Stimulated activated CD8-positive, alpha-beta memory T cell treated with anti-CD3 and anti-CD28 coated beads, Interleukin-12 subunit alpha, Interleukin-12 subunit beta, amount 100 ng/mL, for 24 hours (primary cell): ENCODE results near the gene SLC34A3.
A peak's percentile ranks its signal among the peaks of the same experiment; 100 is the strongest.

Experiments
- DNase-seq: peaks from one replicate; pipeline ENCODE4 v3.0.0-alpha.2; 2020; ENCODE audit errors: extremely low read depth

Gene SLC34A3

DNA sequence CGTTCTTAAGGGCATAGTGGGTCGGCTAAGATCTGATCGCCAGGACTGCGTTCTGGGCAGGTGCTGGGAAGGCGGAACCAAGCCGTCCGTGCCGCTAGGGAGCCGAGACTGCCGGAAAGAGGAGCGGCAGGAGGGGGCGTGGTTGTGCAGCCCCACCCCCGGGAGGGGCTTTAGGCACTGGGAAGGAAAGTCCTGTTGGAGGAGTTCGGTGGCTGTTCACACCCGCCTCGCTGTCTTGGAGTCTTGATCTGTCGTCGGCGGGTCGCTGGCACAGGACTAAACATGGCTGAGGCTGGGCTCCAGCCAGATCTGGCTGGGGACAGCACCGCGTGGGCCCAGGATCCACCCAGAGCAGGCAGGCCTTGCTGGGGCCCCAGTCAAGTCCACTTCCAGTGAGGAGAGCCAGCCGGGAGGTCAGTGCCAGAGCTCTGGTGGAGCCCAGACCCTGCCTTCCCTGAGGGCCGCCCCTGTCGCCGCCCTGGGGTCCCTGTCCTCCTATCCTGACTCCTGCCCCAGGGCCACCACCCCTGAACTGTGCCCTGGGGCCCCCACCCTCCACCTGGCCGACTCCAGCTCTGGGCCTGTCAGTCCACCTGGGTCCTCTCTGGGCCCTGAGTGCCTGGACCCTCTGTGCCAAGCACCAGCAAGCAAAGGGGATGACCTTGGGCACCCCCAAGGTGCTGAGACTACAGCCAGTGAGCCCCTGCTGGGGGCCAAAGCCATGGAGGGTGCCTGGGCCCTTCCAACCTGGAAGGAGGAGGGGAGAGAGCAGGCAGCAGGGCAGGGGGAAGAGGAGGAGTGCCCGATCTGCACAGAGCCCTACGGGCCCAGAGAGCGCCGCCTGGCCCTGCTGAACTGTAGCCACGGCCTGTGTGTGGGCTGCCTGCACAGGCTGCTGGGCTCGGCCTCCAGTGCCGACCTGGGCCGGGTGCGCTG, 13.2 kb upstream of the SLC34A3 start:
- no peak for DNase-seq

DNA sequence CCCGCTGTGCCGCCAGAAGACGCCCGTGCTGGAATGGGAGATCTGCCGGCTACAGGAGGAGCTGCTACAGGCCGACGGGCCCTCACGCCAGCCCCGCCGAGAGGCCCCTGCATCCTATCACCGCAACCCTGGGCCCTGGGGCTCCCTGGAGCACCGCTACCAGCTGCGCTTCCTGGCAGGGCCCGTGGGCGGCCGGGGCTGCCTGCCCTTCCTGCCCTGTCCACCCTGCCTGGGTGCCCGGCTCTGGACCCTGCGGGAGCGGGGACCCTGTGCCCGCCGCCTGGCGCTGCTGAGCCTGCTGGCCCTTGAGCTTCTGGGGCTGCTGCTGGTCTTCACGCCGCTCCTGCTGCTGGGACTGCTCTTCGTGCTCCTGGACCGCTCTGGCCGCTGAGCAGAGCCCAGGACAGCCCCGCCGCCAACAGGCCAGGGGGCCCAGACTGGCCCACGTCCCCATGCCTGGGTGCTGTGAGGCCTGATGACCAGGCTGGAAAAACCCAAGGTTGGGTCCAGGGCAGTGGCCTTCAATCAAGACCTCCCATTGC, 12.4 kb upstream of the SLC34A3 start:
- DNase-seq: no peak

DNA sequence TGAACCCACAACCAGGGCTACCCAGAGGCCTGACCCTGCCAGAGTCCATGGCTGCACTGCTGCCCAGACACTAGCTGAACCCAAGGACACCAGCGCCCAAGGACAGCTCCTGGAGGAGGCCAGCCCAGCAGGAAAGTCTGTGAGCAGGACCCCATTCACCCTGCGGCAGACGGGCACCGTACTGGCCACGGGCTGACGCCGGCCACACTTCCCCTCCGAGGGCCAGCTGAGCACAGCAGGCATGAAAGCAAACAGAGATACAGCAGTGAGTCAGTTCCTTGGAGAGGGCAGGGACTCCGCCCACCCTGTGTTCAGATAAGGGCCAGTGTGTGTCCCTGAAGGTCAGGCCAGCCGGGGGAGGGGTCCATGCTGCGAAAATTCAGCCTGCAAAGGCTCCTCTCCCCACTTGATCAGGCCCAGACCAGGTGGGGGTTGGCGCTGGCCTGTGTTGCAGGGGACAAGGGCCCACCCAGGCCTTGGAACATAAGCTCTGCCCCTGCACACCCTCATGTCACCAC, 11.9 kb upstream of the SLC34A3 start:
- no peak for DNase-seq

DNA sequence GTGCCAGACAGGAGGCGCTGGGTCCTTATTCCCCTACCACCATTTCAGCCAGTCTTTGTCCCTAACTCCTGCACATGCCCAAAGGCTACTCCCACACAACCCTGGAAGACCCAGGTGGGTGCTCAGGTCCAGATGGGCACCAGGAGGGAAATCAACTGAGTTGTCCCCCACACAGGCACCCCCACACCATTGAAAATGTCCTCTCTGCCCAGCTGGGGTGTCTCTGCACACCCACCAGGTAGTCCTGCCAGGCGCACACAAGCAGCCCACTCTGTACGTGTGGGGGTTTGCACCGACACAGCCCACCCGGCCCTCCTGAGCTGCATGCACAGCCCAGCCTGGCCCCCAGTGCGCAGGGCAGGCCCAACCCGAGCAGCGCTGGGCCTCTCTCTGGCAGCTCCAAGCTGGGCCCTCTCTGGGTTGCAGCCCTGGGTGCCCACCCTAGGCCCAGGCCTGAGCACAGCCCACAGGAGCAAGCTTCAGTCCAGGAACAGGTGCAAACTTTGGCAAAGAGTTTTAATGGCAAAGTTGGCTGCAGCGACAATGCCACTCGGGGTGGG, 10.9 kb upstream of the SLC34A3 start:
- DNase-seq: no peak

DNA sequence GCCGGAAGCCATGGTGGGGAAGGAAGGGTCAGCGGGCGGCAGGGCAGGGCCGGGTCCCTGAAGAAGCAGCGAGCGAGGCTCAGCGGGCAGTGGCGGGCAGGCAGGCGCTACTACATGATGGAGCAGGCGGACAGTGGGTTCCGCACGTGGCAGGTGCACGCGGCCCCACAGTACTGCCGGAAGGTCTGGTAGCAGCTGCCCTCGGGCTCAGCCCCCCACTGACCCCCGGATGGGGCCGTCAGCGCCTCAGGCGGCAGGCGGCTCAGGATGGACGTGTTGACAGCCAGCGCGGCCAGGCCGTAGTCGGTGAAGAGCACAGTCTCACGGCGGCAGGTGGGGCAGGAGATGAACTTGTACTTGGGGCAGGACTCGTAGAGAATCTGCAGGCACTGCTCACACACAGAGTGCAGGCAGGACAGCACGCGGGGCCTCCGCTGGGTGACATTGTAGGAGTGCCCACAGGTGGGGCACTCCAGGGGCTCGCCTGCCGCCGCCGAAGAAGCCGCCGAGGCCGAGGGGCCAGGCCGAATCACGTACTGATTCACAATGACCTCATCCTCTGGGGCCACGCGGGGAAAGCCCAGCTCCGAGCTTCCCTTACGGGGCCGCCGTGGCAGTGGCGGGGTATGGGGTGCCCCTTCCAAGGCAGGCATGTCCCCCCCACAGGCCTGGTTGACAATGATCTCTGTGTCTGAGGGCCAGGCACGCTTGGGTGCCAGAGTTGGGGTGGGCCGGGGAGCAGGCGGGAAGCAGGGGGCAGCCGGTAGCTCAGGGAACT, 10.2 kb upstream of the SLC34A3 start:
- no peak for DNase-seq

DNA sequence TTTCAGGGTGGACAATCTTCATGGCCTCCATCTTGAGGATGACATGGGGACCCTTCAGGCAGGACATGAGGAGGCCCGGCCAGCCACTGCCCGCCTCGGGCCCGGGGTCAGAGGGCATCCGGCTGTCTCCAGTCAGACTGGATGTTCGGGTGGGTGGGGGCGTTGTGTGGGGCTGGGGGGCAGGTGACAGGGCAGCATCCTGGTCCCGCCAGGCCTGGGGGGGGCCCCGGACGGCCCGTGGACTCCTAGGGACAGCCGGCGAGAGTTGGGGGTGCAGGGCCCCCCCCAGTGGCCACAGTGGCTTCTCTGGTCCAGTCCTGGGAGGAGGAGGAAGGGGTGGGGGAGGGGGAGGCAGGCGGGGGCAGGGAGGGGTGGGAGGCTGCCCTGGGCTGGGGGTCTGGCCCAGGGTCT, 9.6 kb upstream of the SLC34A3 start:
- DNase-seq: no peak

DNA sequence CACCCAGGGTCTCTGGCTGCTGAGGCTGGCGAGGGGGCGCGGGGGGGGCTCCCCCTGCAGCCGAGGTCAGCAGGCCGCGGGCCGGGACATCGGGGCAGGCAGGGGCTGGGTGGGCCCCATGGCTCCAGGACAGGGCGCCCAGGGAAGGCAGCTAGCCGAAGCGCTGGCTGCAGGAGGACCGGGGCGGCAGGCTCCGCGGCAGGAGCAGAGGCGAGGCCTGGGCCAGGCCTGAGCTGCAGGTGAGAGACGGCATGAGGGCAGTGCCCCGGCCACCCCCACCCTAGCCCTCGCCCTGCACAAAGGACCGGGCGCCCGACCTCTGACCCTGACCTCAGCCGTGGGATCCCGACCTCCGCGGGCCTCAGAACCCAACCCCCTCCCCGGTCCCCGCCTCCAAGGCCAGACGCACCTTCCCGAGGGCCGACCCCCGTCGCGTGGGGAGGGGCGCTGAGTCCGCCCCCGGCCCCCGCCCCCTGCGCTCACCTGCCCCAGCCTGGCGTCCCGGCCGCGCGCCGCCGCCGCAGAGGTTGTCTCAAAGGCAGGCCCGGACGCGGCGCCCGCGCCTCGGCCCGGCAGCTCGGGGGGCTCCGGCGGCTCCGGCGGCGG, 9.1 kb upstream of the SLC34A3 start:
- no peak for DNase-seq

DNA sequence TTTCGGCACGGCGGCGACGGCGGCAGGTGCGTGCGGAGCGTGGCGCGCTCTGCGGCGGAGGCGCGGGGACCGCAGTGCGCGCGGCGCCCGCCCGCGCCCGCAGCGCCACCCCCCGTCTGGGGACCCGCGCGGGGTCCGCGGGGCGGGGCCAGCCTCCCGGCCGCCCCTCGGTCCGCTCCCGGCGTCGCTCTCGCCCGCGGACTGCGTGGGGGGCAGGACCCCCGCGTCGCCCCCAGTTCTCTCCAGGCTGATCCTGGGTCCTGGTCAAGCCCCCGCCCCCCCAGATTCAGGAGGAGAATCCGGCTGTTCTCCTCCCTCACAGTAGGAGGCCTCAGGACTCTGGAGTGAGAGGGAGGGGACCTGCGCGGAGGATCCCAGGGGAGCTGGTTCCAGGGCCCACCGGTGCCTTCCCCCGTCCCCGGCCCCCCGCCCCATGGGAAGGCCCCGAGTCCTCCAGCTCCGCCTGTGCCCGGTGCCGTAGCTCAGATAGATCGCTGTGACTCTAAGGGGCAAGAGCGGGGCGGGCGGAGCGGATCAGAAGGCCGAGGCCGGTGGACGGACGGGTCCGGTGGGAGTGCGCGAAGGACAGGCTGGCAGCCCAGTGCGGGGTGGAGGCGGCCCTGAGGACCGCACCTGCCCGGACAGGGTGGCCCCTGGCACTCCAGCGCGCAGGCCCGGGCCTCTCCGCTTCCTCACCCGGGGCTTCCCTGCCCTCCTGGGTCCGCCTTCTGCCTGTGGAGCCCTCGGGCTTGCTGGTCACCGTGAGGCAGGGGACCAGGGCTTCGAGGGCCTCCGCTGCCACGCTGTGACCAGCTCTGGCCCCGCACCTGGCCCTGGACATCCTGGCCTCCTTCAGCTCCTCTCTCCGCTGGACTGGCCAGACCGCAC, 8.3 kb upstream of the SLC34A3 start, which contains the start of gene RNF208:
Gene RNF208 (minus strand): TSS at position 51 of the 888 bp plus-strand sequence. CDS start 1,028 bp downstream, outside the sequence.
- DNase-seq: no peak

DNA sequence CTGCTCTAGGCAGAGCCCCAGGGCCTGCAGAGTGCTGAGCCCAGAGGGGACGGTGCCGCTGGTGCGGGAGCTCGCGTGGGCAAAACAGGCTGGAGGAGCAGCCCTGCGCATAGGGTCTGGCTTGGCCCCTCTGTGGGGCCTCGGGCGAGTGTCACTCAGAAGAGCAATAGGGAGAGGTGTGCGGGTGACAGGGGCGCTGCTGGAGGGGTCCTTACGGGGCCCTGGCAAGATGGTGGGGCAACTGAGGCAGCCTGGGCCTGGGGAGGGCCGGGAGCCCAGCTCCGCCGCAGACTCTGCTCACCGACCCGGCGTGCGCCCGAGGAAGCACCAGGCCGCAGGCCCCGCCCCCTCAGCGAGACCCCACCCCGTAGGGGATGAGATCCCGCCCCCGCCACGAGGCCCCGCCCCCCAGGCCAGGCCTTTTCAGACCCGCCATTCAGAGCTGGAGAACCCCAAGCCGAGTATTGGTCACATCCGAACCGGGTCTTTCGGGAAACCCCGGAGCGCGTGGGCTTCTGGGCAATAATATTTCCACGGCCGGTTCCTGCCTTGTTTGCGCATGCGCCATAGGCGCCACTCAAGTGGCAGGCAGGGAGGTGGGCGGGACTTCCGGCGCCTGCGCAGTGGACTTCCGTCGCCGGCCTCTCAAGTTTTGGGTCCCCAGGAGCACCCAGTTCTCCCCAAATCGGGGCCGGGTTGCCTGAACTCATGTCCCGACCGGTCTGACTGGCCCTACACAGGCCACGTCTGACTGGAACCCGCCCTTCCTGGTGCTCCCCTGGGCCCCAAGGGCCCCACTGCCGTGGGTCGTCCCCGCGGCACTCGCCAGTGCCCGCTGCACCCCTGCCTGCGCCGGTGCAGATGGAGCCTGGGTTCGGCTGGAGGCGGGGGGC, 7.4 kb upstream of the SLC34A3 start:
- DNase-seq: peak; percentile 94

DNA sequence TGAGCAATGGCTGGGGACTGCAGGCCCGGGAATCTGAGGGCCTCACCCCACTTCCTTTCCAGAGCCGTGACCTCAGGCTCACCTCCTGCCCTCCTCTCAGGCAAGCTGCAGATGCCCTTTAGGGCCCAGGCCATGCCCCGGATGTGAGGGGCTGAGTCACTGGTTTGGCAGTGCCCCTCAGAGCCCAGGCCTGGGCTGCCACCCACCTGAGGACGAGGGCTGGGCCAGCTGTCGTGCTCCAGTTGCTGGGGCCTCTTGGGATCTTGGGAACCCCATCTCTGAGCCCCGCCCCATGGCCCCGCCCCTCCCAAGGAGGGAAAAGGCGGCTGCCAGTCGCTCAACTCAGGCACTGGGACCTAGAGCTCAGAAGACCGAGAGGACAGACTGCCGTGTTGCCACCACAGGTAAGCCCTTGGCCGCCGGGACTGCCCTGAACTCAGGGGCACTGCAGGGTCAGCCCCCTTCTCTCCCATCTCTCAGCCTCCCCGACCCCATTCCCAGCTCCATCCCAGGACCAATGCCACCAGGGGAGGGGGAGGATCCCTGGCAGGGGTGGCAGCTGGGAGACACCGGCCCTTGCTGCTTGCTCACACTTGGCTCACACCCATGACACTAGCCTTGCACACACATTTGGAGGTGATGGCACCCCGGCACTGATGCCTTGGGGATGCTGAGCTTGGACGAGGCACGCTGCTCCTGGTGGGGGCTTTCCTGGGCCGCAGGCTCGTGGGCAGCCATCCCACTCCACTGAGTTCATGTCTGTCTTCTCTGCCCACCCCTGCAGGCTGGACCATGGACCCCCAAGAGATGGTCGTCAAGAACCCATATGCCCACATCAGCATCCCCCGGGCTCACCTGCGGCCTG, 5.6 kb upstream of the SLC34A3 start, which contains the start of gene CYSRT1:
Gene CYSRT1 (plus strand): TSS at position 345 of the 865 bp plus-strand sequence. CDS start 448 bp downstream, at position 793.
- DNase-seq: no peak

DNA sequence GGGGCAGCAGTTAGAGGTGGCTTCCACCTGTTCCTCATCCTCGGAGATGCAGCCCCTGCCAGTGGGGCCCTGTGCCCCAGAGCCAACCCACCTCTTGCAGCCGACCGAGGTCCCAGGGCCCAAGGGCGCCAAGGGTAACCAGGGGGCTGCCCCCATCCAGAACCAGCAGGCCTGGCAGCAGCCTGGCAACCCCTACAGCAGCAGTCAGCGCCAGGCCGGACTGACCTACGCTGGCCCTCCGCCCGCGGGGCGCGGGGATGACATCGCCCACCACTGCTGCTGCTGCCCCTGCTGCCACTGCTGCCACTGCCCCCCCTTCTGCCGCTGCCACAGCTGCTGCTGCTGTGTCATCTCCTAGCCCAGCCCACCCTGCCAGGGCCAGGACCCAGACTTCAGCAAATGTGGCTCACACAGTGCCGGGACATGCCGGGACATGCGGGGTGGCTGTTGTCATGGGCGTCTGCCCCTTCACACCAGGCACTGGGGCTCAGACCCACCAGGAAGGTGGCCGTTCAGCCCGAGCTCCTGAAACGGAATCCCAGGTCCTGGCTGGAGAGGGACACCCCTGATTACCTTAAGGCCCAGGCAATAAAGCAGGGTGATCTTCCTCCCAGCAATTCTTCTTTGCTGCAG, 4.9 kb upstream of the SLC34A3 start:
- no peak for DNase-seq

DNA sequence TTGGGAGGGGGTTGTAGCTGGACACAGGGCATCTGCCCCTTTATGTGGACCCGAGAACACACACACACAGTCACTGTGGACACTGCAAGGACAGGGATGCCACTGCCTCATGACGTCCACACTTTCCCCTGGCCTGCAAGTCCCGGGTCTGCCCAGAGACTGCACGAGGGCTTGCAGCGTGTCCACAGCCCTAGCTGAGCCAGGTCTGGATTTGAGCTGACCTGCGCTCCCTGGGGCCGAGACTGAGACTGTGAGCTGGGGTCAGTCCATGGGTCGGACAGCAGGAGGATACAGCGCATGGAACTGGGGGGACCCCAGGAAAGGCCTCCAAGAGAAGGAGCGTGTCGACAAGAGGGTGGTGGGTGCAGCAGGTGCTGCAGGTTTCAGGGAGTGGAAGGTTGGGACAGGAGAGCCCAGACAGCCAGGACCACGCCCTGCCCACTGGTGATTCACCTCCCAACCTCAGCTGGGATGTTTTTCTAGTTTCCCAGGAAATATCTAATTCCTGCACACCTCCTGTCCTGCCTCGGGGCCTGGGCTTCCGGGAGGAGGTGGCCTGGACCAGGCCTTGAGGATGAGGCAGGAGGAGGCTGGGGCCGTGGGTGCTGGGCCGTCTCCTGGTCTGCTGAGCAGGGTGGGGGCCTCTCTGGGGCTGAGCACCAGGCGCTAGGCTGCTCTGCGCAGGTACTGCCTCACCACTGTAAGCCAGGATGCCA, 4.2 kb upstream of the SLC34A3 start:
- no peak for DNase-seq

DNA sequence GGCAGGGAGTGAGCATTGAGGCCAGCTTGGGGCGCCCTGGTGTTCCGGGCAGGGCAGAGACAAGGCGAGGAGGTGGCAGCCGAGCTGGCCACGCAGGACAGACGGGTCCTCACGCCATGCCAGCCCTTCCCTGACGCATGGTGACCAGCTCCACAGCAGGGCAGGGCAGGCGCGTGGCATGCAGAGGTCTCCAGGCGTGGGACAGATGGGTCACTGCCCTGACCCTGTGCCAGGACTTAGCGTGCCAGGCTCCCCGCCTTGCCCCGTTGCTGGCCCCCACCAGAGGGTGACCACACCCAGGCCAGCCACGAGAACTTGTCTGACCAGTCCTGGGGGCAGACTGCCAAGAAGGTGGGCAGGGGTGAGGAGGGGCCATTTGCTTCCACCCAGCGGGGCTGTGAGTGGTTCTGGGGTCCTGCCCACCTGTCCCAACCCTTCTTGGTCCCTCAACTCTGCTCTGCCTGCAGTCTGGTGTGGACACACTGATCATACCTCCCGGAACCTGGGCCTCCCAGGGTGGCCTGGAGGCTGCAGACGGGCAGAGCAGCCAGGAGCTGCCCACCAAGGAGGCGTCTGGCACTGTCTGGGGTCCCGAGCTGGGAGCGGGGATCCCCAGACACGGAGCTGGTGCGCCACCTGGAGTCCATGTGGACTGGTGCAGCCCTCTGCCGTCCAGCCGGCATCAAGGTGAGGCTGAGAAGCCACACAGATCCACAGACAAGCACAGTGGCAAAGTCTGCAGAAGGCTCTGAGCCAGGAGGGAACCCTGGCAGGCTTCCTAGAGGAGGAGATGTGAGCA, 3.4 kb upstream of the SLC34A3 start, which contains the start of gene RNF224:
Gene RNF224 (plus strand): TSS at position 449 of the 799 bp plus-strand sequence. CDS start 834 bp downstream, outside the sequence.
- DNase-seq: peak; percentile 54

DNA sequence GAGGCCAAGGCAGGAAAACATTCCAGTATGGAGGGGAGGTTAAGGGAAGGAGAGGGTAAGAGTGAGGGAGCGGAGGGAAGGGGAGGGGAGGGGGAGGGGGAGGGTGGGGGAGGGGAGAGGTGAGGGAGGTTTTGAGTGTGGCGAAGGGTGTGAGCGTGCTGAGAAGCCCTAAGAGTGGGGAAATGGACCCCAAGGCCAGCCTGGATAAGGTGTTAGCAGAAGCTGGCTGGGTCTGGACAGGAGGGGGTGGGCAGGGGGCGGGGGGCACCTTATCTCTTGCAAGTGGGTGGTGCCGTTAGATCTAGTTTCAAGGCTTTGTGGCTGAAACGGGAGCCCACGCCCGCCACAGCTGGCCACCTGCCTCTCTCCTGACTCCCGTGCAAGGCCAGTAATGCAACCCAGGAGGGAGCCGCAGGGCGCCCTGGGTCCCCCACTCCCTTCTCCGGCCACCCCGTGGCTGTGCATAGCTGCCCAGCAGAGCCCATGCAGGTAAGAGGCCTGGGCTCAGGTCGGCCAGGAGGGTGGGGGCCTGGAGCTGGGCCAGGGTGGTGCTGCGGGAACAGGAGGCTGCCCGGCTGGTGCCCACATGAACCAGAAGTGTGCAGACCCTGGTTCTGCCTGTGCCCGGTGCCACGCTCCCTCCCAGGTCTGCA, 2.7 kb upstream of the SLC34A3 start:
- no peak for DNase-seq

DNA sequence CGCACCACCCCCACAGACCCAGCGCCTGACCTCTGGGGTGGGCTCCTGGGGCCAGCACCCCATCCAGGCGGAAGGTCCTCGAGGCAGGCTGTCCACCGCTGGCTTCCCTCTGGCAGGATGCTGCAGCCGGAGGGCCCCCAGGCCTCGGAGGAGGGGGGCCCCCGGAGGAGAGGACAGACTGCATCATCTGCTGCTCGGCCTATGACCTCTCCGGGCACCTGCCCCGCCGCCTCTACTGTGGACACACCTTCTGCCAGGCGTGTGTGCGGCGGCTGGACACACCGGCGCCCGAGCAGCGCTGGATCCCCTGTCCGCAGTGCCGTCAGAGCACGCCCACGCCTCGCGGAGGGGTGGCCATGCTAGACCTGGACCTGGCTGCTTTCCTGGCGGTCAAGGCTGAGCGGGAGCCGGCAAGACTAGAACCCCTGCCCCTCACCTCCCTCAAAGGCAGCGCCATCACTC, 2.2 kb upstream of the SLC34A3 start:
- no peak for DNase-seq
